EH (cell line): ENCODE results near the gene LMAN2L.

Source experiments
- DNase-seq: peaks from one replicate; pipeline ENCODE4 v3.0.0-alpha.2; 2015; ENCODE audit warnings: low read depth

LMAN2L gene, protein sequence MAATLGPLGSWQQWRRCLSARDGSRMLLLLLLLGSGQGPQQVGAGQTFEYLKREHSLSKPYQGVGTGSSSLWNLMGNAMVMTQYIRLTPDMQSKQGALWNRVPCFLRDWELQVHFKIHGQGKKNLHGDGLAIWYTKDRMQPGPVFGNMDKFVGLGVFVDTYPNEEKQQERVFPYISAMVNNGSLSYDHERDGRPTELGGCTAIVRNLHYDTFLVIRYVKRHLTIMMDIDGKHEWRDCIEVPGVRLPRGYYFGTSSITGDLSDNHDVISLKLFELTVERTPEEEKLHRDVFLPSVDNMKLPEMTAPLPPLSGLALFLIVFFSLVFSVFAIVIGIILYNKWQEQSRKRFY

DNA sequence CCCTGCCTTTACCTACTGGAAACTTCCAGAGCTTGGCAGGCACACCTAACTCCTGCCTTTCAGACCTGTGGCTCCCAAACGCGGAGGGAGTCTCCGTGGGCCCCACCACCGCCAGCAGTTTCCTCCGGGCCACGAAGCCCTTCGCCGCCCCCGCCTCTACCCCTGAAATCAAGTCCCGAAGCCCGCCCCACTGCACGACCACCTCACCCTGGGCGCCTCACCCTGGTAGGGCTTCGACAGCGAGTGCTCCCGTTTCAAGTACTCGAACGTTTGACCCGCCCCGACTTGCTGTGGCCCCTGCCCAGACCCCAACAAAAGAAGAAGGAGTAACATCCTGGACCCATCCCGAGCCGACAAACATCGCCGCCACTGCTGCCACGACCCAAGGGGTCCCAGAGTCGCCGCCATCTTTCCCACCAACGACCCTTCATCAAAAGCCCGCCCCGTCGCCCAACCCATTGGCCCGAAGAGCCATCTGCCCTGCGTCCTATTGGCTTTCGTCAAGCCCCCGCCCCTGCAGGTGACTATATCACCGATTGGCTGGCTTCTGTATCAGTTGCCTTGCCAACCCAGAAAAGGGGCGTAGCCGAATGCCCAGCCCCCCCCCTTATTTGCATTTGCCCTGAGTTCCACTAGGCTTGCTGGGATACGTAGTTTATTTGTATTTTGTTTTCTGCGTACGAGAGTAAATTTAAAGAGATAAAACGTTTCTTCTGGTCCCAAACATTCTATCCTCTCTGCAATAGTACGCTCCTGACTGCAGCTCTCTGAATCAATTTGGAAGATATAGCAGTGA is at the start of gene LMAN2L:
Gene LMAN2L, minus strand, starts transcription at position 432 of the 796 bp plus-strand sequence. Its CDS starts 24 bp downstream, at position 408.
- DNase-seq, result peak; percentile 98

DNA sequence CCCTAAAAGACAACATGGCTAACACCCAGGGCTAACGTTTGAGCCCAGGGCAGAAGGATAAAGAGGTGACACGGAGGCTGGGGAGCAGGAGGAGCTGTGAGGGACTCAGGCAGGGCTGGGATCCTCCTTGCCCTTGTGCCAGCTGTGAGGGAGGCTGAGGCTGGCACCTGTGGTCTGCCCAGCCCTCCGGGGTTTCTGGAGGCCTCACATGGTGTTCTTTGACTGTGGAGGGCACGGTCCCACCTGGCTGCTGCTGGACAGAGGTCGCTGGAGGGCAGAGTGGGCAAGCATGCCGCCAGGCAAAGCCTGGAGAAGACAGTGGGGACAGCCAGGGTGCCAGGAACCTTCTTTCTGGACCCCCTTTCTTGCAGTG is 49.4 kb upstream of the LMAN2L start:
- DNase-seq, result no peak

DNA sequence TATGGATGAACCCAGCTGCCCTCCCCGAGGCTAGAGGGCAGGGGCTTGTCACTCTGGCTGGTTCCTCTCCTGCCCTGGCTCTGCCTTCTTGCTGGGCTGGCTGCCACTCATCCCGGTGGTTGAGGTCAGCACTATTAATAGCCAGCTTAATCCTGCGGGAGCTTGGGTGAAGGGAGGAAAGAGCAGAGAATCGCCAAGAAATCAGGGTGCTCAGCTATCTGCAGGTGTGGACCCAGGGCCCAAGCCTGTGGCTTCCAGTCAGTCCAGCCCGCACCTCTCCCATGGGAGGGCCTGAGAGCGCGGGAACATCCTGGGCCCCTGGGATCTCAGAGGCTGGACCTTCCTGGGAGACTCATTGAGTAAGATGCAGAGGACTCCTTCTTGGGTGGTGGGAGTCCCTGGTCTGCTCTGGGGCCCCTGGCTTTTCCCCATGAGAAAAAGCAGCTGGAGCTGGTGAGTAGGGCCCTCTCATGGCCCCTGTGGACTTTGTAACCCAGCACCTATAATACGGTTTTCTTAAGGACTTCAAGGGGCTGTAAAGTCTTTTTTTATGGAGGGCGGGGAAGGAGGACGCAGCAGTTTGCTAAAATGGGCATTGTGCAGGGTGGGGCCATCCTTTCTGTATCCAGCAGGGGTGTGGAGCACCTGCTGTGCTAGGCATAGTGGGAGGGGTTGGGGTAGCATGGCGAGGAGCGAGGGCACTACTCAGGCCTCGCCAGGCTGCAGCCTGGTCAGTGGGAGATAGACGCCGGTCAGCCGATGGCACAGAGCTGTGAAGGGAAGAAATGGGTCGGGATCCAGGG is 48.8 kb upstream of the LMAN2L start:
- DNase-seq, result peak; percentile 44

DNA sequence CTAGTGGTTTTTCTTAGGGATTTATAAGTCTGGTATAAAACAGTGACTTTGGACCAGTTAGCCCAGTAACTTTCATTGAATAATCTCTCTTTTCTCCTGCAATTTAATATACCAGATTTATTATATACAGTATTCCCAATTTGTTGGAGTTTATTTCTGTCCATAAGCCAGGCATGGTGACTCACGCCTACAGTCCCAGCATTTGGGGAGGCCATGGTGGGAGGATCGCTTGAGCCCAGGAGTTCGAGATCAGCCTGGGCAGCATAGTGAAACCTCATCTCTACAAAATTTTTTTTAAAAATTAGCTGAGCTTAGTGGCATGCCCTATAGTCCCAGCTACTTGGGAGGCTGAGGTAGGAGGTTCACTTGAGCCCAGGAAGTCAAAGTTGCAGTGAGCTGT is 47.5 kb upstream of the LMAN2L start:
- DNase-seq, result no peak

DNA sequence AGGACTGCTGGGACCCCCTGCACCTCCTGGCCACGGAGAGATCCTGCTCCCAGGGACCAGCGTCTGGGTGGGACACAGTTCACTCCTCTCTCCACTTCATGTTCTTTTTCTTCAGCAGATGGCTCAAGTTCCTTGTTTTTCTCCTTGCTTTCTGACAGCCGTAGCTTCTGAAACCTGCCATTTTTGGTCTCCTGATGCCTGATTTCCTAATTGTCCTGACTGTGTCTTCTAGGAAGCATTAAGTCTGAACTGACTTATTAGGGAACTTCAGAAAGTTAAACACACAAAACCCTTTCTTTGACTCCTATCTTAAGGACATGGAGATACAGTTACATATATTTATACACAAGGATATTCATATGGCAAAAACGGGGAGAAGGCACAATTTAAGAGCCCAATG is 43.5 kb upstream of the LMAN2L start:
- no peak for DNase-seq

DNA sequence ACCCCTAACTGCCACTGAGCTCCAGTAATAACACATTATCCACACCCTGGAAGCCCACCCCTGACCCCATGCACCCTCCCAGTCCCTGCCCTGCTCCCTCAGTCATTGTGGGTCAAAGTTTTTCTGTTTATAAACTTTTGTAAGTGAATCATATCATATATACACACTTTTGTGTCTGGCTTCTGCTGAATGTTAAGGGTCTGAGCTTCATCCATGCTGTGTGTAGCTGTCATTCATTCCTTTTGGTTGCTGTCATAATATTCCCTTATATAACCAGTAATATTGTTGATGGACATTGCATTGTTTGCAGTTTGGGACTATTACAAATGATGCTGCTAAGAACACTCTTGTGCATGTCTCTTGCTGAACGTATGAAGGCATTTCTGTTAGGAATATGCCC is 35.3 kb upstream of the LMAN2L start:
- DNase-seq, result peak; percentile 44

DNA sequence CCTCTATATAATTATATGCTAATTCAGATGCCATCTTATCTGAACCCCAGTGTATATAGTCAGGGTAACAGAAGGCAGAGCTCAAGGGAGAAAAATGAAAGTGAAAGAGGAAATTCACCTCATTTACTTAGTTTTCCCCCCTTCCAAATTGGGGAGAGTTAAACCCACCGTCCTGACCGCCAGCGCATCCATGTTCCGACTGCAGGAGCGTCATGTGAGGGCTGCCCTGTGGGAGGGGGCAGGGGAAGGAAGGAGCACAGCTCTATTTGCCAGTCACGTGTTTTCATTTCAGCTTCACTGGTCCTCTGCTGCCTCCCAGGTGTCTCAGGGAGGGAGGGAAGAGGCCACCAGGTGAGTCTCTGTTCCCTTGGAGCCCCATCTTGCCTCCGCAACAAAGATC is 34.1 kb upstream of the LMAN2L start:
- no peak for DNase-seq

DNA sequence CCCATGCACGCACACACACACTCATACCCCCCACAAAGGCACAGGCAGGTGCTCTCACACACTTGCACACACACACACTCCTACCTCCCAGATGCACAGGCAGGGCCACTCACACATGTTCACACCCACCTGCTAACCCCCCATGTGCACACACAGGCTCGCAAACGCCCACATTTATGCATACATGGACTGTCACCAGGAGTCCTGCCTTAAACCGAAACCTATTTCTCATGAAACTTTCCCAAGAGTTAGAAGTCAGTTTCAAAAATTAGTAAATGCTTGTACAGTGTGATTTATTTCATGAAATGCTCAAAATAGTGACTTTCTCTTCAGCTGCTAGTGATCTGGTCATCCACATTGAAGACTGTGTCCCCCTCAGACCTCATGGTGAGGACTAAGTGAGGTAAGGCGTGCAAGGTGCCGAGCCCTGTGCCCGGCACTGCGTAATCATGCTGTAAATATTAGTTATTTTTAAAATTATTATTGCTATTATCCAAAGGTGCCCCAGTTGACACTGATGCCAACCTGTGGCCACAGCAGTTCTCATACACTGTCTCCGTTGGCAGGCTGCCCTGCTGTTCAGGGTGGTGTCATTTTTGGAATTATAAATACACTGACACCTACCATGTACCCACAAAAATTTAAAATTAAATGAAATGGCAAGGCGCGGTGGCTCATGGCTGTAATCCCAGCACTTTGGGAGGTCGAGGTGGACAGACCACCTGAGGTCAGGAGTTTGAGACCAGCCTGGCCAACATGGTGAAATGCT is 33.2 kb upstream of the LMAN2L start:
- DNase-seq, result no peak

DNA sequence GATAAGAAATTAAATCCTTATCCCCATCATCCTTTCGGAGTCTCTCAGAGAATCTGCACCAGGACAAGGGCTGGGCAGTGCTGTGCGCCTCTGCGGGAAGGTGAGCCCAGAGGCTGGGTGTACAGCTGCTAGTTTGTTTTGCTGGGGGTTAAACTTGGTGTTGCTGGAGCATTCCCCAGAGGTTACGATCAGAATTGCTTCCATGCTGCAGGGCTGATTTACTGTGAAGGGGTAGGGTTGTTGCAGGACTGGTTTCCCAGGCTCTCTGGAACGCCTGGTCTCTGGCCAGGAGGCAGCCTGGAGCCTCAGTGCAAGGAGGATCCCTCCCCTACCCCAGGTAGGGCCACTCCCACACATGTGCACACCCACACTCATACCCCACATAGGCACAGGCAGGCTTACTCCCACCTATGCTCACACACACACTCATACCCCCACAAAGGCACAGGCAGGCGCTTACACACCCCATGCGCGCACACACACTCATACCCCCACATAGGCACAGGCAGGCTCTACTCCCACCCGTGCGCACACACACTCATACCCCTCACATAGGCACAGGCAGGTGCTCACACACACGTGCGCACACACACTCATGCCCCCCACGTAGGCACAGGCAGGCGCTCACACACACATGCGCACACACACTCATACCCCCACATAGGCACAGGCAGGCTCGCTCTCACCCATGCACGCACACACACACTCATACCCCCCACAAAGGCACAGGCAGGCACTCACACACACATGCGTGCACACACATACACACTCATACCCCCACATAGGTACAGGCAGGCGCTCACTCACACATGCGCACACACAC is 32.1 kb upstream of the LMAN2L start:
- no peak for DNase-seq

DNA sequence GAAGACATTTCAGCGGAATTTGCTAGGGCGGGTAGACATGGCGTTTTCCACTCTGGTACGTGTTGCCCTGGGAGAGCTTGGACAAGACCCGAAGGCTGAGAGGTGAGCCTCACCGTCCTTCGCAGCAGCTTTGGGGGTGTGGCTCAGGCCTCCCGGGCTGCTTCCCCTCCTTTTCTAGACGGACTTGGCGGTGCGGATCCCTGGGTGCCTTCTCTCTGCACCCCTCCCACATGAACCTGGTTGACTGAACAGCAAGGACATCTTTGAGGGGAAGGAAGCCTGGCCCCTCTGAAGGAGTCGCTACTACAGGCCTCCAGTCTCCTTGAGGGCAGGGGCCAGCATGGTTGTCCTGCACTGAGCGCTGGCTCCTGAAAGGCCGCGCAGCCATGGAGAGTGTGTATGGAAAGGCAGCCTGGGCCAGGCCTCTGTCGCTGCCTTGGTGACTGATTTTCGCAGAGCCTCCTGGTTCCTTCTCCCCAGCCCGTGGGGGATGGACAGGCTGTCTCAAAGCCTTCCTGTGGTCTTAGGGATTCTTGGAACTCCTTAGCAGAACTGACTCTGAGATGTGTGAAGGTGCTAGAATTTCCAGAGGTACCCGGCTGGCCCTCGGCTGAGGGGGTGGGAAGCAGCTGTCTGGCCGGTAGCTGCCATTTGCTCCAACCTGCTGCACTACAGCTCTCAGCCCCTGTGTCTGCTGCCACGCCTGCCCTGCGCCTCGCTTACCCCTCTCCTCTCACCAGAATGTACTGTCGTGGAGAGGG is 30.8 kb upstream of the LMAN2L start:
- DNase-seq, result no peak

DNA sequence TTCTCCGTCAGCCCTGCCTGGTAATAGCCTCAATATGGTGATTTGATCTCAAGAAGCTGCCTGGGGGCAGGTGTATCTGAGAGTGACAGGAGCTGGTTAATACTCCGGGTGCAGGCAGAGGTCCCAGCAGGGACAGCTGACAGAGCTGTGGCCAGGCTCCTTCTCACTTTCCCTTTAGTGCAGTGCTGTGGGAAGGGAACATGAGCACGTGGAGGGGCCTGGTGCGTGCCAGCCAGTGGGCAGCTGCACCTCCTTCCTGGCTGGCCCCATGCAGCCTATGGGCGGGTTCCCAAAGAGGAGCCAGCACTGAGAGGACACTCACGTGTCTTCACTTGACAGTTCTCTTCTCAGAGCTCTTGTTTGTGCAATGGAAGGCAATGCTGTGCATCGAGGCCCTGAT is 29.9 kb upstream of the LMAN2L start:
- DNase-seq, result no peak

DNA sequence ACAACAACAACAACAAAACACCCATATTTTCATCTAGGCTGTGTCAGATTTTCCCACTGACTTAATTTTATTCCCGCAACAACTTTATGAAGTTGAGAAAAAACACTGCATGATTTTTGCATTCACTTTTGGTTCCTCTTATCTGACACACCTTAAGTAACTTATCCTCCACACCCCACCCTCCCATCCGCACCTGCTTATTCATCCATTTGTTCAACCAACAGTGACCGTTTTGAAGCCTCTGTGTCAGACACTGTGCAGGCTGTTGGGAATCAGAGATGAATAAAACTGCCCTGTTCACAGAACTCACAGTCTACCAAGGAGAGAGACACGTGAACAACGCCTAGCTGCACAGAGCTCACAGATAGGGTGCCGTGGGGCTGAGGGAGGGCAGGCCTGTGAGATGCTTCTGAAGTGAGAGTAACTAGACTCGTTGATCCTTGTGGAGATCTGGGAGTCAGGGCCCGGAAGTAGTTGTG is 28.3 kb upstream of the LMAN2L start:
- DNase-seq, result no peak

DNA sequence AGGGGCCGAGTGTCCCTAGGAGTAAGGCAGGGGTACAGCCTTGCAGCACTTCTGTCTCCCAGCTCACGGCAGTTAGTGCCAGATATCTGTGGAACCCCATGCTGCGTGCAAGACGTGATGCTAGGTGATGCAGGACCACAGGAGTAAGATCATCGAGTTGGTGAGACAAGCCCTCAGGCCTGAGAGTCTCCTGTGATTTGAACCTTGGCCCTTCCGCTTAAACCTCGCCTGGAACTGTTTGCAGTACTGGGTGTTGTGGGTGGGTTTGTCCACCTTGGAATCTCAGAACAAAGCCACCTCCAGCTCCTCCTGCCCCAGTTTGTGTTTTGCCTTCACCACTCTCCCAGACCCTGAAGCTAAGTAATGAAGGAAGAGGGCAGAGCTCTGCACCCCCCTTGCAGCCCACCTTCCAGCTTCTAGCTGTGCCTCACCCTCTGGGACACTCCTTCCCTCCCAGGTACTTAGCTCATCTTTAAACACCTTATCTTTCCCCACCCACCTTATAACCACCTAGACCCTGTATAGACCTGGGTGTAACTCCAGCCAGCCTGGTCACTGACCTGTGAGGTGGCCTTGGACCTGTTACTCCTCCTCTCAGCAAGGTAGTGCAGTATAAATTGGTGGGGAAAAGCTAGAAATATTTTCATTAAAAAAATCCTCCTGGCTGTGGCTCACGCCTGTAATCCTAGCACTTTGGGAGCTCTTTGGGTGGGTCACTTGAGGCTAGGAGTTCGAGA is 27.4 kb upstream of the LMAN2L start:
- no peak for DNase-seq

DNA sequence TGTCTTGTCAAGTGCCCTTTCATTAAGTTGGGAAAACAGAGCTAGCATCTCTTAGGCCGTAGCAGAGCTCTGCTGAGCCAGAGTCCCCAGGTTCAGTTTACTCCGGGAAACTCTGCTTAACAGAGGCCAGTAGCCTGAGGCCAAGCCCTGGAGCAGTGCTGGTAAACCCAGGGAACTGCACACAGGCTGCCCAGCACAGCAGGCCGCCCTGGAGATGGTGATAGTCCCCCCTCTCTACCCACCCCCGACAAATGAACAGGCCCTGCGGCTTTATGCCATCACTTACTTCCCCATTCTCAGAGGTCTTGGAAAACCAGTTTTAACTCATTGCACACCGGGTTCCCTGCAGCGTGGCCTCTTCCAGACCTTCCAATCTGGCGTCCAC is 24.4 kb upstream of the LMAN2L start:
- peak; percentile 42 for DNase-seq

DNA sequence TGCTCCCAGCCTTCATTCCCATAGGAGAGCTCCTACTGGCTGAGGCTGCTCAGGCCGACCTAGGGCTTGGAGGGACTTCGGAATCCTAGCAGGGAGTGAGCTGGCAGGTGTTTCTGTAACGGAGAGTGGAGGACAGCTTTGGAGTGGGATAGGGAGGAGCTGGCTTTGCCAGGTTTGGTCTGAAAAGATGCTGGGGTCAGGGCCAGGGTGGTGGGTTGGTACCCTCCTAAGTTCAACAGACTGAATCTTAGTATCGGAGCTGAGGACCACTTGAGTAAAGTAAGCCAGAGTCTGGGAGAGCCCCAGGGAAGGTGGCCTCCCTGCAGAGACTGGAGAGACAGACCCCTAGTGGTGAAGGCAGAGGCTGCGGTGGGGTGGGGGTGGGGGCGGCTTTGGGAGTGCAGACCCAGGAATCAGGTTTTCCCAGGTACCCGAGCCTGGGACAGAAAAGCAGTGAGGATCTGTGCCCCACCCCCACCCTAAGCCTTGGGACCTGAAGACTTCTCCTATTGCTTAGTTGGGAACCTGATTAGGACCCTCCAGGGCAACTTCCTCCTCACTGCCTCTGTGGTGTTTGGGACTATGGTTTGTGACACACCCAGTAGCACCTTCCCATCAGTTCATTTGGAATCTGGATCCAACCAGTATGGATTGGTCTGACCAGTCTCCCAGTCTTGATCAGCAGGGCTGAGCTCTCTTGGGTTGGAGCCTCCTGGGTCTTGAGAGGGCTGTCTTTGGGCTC is 23.8 kb upstream of the LMAN2L start:
- peak; percentile 29 for DNase-seq

DNA sequence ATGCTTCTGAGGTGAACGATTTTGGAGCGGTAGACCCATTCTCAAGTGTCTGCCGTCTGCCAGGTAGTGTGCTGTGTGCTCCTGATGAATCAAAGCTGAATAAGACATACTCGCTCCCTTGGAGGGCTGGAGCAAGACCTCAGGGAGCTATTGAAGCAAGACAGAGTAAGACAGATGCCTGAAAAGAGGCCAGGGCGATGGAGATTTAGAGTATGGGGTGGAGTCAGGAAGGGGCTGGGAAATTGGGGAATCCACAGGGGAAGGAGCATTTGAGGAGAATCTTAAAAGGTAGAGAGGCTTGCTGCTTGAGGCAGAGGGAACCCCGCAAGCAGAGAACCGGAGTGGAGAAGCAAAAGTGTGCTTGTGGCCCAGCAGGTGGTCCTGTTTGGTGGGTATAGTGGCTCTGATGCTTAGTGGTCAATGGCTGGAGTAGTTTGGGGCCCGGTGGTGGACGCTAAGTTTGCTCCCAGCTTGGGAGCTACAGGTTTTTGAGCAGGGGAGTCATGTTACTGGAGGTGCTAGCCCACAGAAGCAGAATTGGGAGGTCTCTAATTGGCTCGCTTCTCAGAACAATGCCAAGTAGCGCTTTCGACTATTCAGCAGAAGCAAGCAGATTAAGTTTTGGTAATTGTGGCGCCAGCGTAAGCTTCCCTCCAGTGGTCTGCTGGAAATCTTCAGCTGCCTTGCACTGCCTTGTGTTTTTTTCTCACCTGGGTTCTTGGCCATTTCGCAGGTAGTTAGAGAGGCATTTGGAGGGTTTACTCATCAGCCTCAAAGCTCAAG is 22.9 kb upstream of the LMAN2L start:
- peak; percentile 22 for DNase-seq

DNA sequence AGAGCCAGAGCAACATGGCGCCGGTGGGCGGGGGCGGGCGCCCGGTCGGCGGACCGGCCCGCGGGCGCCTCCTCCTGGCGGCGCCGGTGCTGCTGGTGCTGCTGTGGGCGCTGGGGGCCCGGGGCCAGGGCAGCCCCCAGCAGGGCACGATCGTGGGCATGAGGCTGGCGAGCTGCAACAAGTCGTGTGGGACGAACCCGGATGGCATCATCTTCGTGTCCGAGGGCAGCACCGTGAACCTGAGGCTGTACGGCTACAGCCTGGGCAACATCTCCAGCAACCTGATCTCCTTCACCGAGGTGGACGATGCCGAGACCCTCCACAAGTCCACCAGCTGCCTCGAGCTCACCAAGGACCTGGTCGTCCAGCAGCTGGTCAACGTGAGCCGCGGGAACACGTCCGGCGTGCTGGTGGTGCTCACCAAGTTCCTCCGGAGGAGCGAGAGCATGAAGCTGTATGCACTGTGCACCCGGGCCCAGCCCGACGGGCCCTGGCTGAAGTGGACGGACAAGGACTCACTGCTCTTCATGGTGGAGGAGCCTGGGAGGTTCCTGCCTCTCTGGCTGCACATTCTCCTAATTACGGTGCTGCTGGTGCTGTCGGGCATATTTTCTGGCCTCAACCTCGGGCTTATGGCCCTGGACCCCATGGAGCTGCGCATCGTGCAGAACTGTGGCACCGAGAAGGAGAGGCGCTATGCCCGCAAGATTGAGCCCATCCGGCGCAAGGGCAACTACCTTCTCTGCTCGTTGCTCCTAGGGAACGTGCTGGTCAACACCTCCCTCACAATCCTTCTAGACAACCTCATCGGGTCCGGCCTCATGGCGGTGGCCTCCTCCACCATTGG is 21.3 kb upstream of the LMAN2L start:
- peak; percentile 47 for DNase-seq
